HG03442 (cell line): ENCODE results near the gene CDK14.
"Not testable (repeated sequence)": the region's sequence is repeated elsewhere in the genome, so short reads cannot be mapped to it uniquely, and the experiment has no call there.

Experiments used
- ATAC-seq: cut with Tn5 transposase; IDR thresholded peaks from one replicate; pipeline ENCODE4 v1.9.1; 2021; ENCODE audit warnings: mild to moderate bottlenecking, moderate library complexity; ENCODE audit not compliant: unreplicated experiment

CDK14 gene

GRCh38 chr7:91169830-91170191 lies 573.7 kb downstream of the CDK14 start:
- ATAC-seq = no peak

- not testable (repeated sequence) for ATAC-seq
These were observed 577.1 kb downstream of the CDK14 start for GRCh38 chr7:91173265-91173664.

- no peak for ATAC-seq
These were observed 584.6 kb downstream of the CDK14 start for GRCh38 chr7:91180746-91181145.

GRCh38 chr7:91181949-91182348 lies 585.8 kb downstream of the CDK14 start:
- ATAC-seq = no peak

GRCh38 chr7:91182819-91183764 lies 587.0 kb downstream of the CDK14 start:
- ATAC-seq = no peak

- ATAC-seq = no peak
These were observed 589.6 kb downstream of the CDK14 start for GRCh38 chr7:91185771-91186170.

- ATAC-seq = no peak
These were observed 590.9 kb downstream of the CDK14 start for GRCh38 chr7:91187061-91187460.

- ATAC-seq = no peak
These were observed 595.6 kb downstream of the CDK14 start for GRCh38 chr7:91191771-91192170.

- no peak for ATAC-seq
These were observed 597.0 kb downstream of the CDK14 start for GRCh38 chr7:91193141-91193540.

- ATAC-seq = no peak
These were observed 598.7 kb downstream of the CDK14 start for GRCh38 chr7:91194841-91195240.

- ATAC-seq = no peak
These were observed 599.9 kb downstream of the CDK14 start for GRCh38 chr7:91196058-91196457.

- no peak for ATAC-seq
These were observed 602.2 kb downstream of the CDK14 start for GRCh38 chr7:91198371-91198770.

GRCh38 chr7:91199601-91200000 lies 603.5 kb downstream of the CDK14 start:
- no peak for ATAC-seq

GRCh38 chr7:91201442-91202113 lies 605.5 kb downstream of the CDK14 start:
- no peak for ATAC-seq

GRCh38 chr7:91206361-91206960 lies 610.3 kb downstream of the CDK14 start:
- ATAC-seq = no peak

- ATAC-seq = no peak
These were observed 616.5 kb downstream of the CDK14 start for GRCh38 chr7:91212582-91212981.

- ATAC-seq = no peak
These were observed 630.3 kb downstream of the CDK14 start for GRCh38 chr7:91226411-91226810.

- ATAC-seq = no peak
These were observed 632.2 kb downstream of the CDK14 start for GRCh38 chr7:91228327-91228726.

GRCh38 chr7:91228927-91229558 lies 632.9 kb downstream of the CDK14 start:
- ATAC-seq = no peak

GRCh38 chr7:91230100-91230499 lies 634.0 kb downstream of the CDK14 start:
- no peak for ATAC-seq

GRCh38 chr7:91230503-91230902 lies 634.4 kb downstream of the CDK14 start:
- no peak for ATAC-seq
